NCI-H2081 (cell line): ENCODE data around the gene FEM1C.
A peak's percentile ranks its signal among the peaks of the same experiment; 100 is the strongest.

ENCODE experiments used
- DNase-seq, 2 experiments: peaks; one replicate each; lab custom pipeline; 2025; lab: John Stamatoyannopoulos, UW

The FEM1C gene, protein sequence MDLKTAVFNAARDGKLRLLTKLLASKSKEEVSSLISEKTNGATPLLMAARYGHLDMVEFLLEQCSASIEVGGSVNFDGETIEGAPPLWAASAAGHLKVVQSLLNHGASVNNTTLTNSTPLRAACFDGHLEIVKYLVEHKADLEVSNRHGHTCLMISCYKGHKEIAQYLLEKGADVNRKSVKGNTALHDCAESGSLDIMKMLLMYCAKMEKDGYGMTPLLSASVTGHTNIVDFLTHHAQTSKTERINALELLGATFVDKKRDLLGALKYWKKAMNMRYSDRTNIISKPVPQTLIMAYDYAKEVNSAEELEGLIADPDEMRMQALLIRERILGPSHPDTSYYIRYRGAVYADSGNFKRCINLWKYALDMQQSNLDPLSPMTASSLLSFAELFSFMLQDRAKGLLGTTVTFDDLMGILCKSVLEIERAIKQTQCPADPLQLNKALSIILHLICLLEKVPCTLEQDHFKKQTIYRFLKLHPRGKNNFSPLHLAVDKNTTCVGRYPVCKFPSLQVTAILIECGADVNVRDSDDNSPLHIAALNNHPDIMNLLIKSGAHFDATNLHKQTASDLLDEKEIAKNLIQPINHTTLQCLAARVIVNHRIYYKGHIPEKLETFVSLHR

DNA sequence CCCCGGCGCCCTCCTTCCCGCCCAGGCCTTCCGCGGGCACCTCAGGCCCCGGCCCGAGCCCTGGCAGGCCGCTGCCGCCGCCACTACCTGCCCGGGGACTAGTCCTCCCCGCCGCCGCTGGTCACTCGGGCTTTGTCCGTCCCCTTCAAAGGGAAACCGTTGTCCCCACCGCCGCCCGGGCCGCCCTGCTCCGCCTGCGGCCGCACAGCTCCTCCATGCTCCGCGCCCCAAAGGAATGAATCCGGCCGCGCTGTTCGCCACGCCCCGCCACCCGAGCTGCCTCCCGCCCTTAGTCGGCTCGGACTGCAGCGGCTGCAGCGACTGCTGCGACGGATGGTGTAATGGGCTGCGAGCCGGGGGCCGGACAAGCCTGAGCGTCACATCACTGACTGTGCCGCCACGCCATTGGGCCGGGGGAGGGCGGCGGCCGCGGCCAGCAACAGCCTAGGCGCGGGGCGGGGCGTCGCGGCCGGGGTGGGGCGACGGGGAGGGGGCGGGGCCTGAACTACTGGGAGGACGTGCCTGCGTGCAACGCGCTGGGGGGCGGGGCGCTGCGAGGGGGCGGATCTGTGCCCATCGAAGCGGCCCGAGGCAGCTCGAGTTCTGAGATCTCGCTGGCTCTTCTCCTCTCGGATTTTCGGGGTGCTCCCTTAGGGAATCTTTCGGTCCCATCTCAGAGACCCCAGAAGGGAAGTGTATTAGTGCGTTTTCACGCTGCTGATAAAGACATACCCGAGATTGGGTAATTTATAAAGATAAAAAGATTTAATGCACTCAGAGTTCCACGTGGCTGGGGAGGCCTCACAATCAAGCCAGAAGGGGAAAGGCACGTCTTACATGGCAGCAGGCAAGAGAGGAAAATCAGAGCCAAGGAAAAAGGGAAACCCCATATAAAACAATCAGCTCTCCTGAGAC, at the start of gene FEM1C:
TSS of gene FEM1C (minus strand) at position 340 of the 915 bp plus-strand sequence. CDS start 1,282 bp downstream, outside the sequence.
- DNase-seq: peak; percentile 92 to 98

DNA sequence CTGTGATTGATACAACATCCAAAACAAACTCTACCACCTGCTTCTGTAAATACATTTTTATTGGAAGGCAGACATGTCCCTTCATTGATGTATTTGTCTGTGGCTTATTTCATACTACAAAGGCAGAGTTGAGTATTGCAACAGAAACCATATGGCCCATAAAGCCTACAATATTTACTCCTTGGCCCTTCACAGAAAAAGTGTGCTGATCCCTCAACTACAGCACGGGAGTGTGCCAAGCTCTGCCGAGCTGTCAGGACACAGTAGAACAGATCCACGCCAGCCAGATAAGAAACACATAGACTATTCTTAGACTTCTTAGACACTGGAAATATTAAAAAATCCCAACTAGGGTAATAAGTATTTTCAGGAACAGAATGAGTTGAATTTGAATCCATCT, 44.5 kb upstream of the FEM1C start:
- DNase-seq: no peak

DNA sequence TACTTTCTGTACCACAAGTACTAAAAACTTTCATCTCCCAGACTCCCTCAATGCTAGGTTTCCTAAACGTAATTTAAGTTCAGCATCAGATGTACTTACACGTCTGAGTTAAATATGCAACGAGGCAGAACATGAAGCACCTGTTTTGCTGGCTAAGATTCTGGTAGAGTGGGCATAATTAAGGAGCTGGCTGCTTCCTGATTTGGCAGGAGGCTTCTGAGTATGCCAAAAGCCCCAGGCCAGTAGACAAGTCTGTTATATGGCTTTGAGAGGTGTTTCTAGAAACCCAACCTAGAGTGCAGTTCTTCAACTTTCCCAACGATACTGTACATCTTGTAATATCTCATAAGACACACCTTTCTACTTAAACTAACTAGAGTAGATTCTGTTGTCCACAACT, 44.1 kb upstream of the FEM1C start:
- DNase-seq: no peak

DNA sequence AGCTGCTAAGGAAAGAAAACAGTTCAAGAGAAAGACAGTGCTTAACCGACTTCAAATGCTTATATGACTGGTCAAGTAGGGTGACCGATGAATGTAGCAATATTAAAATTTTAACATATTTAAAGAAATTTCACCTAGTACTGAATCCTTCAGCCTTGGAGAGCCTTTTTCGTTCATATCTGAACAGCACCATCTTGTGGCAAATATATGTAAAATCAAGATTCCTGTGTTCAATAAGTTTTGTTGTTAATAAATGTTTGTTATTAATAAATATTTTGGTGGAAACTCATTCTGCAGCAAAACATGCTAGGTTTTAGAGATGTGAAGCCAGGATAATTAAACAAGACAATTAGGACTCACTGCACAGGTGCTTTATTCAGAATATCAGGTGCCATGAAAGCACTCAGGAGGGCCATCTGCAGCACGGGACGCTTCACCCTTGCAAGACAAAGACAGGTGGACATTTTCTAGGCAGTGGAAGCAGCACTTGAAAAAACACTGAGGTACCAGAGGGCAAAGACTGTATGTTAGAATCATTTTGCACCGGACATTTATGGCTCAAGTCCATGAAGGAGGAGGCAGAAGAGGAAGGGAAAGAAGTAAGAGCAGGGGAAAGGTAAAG, 42.1 kb upstream of the FEM1C start:
- DNase-seq: peak in 1 of 2 experiments; percentile 8

DNA sequence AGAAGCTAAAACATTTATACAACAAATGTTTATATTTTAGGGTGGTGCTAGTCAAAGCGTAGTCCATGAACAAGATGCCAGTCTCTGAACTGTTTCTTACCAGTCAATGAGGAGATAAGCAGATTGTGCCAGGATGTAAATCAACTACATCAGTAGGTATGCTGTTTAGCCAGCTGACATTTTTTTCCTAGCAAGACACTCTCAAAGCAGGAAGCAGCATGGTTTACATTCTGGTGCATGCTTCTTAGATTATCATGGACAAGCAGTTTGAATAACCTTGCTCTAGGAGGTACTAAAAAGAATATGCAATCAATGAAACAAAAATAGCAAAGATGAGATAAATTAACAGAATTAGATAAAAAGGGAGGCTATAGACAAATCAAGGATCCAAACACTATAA, 40.7 kb upstream of the FEM1C start:
- DNase-seq: no peak

DNA sequence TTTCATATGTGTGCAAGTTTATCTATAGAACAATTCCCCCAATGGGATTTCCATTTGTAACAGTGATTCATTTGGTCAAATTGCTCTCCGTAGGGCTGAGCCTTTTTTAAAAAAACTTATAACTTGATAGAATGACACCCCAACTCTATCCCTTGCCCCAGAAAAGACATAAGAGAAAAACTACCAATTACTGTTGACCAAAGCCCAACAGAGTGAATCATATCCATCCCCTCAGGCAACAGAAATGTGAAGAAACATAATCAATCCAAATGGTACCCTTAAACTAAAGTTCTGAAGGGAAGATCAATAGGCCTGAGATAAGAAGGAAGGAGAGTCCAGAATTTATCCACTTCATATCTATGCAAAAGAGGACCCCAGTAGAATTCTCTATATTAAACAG, 39.9 kb upstream of the FEM1C start:
- no peak for DNase-seq

DNA sequence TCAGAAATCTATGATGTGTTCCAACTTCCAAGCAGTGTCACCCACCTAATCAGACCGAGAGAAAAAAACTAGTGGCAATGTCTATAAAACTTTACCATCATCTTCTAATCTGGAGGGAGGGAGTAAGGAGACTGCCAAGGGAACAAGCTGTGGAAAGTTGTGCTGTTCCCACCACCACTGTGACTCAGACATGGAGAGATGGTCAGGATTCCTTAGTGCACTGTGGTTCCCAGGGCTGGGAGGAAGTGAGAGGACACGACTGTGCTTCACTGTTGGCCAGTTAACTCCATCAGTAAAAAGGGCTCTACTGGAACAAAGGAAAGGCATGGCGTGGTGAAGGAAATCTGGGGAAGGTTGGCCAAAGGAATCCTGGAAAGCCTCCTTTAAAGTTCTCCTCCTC, 38.9 kb upstream of the FEM1C start:
- no peak for DNase-seq

DNA sequence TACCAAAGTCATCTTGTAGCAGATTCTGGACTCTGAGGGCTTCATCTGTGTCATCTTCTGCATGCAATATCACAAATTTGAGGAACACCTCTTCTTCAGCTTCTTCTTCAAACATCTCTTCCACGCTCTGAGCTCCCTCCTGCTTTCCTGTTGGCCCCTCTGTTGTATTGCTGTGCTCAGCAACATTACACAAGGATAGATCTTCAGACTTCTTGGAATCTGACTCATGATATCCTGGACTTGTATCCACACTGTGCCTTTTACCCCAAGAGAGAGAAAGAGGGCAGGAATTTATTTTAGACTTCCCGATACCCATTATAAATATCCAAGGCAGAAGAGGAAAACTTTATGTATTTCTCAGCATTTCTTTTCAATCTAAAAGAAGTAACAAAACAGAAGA, 36.4 kb upstream of the FEM1C start:
- no peak for DNase-seq

DNA sequence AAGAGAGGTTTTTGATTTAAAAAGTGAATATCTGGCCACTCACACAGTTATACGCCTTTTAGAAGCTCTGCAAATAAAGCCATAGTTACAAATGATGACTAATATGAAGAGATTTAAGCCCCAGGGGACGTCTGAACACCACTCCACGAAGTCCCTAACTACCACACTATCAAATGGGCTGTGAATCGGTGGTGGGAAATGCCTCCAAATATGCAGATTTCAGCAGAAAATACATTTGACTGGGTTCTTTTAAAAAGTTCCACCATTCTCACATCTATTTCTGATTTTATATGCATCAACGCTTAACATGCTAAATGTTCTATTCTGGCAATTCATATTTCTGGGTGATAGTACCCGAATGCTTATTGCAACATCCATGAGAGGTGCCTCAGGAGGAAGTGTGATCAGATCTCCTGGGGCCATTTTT, 35.2 kb upstream of the FEM1C start:
- DNase-seq: no peak

DNA sequence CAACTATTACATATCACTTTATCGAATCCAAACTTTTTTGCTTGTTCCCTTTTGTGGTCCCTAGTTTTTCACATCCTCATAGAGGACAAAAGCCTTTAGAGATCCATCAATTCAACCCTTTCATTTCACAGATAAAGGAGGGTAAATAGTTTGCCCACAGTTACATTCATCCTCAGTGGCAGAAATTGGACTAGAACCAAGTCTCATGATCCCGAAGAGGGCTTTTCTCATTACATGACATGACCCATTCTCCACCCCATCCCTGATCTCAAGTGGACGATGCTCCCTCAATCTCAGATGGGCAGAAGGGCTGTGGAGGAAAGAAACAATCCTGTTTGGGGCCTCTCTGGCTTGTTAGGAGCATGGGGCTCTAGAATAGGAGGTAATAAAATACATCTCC, 34.6 kb upstream of the FEM1C start:
- DNase-seq: no peak

DNA sequence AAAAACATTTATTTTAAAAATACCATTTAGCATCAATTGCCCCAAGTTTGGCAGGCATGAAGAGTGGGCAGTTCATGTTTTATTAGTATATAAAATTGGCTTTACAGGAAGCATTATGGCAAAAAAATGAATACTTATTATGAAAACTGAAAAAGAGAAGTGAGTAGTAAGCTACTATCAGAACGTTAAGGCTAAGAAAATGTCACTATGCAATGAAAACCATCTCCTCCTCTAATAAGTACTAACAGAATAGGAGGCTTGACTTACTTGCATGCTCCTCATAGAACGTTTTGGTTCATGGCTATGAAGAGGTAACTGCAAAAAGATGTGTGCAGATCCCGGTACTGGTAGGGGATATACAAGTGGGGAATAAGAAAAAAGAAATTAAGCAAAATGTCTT, 34.1 kb upstream of the FEM1C start:
- DNase-seq: no peak

DNA sequence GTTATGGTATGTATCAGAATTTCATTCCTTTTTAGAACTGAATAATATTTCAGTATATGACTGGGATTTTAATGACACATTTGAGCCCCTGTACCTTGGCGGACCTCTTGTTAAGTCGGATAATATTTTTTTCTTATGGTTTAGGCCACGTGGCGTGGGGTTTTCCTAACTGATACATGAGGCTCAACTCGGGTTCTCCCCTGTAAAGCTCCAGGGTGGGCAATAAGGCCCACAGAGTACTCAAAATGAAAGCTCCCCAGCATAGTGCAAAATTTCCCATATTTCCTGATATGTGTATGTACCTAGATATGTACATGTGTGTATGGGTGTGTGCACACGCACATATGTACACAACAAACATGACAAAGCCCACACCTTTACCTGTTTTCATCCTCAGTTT, 33.2 kb upstream of the FEM1C start:
- DNase-seq: no peak

DNA sequence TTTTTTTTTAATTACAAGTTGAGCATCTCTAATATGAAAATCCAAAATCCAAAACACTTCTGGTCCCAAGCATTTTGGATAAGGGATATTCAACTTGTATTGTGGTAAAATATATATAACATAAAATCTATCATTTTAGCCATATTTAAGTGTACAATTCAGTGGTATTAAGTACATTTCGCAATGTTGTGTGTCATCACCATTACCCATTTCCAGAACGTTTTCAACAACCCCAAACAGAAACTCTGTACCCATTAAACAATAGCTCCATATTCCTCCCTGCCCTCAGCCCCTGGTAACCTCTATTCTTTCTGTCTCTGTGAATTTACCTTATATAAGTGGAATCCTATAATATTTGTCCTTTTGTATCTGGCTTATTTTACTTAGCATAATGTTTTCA, 32.8 kb upstream of the FEM1C start:
- no peak for DNase-seq

DNA sequence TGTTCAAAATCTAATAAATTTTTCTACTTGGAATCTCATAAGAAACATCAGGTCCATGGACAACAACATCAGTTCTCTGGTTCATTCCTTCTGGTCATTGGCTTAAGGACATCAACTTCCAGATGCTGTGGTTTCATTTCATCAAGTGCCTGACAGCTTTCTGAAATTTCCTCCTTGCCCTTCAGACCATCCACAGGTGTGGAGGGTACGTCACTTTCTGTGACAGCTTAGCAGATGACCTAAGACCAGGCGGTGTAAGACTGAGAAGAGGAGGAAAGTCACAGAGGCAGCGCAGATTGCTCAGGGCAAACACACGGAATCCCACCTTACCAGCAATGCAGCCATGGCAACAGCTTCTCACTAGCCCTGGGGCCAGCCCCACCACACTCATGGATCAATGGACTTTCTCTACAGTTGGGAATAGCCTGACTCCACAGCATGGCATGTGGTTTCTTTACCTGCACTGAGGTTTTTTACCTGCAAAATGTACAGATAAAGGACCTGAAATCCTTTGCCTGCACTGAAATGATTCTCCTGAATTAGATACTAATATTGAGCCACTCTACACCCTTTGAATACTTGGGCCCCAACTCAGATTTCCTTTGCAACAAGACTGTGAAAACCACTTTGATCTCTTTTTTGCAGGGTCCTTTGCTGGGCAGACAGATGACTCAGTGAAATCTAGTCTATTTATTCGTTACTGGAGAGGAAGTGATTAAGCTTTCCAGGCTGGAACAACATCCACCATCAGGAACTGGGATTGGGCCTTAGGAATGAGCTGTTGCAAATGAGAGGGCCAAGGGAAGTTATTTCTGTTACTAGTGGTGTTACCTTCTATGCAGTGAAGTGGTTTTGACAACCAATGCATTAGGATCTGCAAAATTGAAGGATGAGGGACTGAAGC, 30.8 kb upstream of the FEM1C start:
- DNase-seq: no peak

DNA sequence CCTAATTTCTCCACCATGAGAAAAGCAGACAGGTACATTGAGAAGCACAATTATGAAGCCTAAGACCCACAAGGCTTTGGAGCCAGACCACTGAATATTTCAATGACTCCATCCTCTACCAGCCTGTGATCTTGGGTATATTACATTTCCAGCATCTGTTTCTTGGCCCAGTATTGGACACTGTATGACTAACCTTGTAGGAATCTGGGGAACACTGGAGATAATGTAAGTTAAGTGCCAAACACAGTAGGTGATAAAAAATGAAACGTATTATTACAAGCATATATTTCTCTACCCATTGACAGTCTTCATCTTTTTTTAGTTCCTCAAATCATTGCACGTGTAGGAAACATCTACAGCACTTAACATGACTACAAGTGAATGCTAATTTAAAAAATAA, 28.6 kb upstream of the FEM1C start:
- DNase-seq: no peak

DNA sequence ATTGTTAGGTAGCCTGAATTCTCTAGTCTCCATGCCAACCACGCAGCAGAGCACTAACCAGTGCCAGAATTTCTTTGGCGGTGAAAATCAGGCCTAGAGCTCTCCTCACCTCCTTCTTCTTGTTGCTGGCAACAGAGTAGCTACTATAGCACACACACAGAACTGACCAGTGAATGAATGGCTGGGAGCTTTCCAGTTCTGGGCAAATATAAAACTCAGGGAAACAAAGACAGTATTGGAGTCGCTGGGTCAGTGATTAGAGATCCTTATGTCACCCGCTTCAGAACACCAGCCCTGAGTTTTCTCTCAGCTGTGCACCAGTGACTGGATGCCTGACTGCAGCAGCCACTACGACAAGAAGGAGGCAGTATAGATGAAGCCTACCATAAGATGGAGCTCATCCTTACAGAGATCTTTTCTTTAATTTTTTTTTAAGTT, 26.9 kb upstream of the FEM1C start:
- DNase-seq: no peak

DNA sequence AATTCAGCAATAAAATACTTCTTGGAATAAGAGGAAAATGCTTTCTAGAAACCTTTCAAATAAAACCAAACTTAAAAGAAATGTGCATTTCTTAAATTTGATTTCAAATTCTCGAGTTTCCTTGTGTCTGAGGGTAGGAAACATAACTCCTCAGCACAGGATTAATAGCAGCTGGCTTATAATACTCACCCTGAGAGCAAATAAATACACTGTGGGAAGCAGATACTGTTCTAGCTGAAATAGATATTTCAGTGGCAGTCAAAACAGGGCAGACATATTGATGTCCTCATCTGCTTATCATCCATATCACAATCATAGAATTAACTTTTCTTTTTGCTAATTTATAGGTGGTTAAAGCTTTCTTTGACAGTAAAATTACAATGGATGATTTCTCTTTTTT, 24.1 kb upstream of the FEM1C start:
- DNase-seq: no peak

DNA sequence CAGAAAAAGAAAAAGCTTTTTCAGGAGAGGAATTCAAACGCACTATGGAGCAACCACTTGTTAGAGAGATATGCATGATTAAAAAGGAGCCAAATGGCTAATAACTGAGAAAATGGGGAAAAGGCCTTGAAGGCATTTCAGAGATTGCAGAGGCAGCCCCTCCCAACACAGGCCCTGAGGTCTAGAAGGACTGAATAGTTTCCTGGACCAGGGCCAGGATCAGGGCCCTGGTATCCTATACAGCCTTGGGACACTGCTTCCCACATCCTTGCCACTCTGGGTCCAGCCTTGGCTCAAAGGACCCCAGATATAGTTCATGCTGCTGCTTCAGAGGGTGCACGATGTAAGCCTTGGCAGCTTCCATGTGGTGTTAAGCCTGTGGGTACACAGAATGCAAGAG, 20.7 kb upstream of the FEM1C start:
- no peak for DNase-seq

DNA sequence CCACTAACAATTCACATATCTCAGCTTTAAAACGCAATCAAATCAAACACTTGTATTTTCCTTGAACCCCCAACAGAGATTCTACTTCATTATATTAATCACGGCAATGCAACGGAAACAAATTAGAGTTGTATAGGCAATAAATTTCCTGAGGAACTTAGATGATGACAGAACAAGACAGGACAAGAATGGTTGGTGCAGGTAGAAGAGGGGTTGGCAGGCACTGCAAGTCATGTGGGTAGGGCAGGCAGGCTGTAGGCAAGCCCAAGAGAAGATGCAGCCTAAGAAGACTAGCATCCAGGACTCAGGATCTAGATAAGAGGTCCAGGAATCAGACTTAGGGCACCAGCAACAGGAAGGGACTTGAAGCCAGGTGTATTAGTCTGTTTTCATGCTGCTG, 16.6 kb upstream of the FEM1C start:
- DNase-seq: no peak

DNA sequence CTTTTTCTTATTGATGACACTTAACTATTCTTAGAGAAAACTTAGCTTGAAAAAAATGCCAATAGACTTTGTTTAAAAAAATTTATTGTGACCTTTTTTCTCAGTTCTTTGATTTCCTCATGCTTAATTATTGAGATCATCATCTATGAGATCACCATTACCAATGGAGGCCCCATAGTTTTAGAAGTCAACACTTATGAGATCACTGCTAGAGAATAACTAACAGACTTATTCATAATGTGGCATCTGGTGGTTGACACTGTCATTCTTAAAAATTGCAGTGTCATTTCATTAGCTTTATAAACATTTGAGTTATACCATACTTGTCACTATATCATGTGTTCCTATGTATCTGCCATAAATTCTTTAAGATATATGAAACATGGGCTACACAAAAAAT, 14.9 kb upstream of the FEM1C start:
- DNase-seq: no peak

DNA sequence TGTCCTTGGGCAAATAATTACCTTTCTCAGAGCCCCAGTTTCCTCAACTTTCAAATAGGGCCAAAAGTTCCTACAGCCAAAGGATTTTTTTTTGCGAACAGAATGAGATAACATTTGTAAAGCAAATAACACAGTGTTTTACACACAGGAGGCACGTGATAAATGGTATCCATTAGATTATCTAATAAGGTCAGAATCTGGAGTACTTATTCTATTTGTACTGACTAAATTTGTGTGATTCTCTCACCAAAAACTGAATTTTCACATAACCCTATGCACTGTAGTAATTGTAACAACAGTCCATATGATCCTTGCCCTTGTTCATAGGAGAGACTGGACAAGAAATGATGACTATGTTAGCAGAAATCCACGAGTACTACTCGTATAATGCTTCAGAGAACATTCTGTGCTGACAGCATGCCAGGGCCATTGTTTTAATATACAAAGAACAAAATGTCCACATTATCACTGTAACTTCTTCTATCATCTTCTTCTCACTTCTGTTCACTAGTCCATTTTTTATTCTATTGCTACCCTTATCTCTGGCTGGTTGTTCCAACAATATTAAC, 13.9 kb upstream of the FEM1C start:
- no peak for DNase-seq
